Naive thymus-derived CD4-positive, alpha-beta T cell (primary cell): Measurements from ENCODE around the gene CNTF. TPM values are rescaled to one million over a fixed set of nuclear protein-coding genes. Genes with fewer than 3 reads are reported as not detected.

Experiments used
- ATAC-seq: fragments of 150-1000 bp; cut with Tn5 transposase; 2 replicates; pipeline ENCODE4 v1.10.0; 2021; ENCODE audit warnings: mild to moderate bottlenecking, moderate library complexity
- CTCF ChIA-PET: fragments of 350-600 bp; sonication (Branson Sonifier 250); formaldehyde crosslinking; loops from one replicate; lab custom pipeline; 2021; ENCODE audit warnings: antibody characterized with exemption; lab: Charles Lee
- POLR2A ChIA-PET: fragments of 350-600 bp; sonication (Branson Sonifier 250); formaldehyde crosslinking; loops from one replicate; lab custom pipeline; 2021; ENCODE audit warnings: antibody characterized with exemption, inconsistent platforms; lab: Charles Lee
- DNase-seq, 9 donors: peaks; one replicate each; pipeline versions ENCODE4 v3.0.0 to v3.0.0-alpha.2; 2020 to 2022; ENCODE audit warnings: mixed read lengths in 1 of 9
- H3K27ac ChIP-seq: one replicate; pipeline ENCODE4 v1.7.0; 2013; ENCODE audit warnings: mild to moderate bottlenecking, low read depth, low read length, moderate library complexity
- H3K27me3 ChIP-seq, 2 donors: one replicate each; pipeline ENCODE4 v1.7.0; 2013; ENCODE audit warnings: low read length in 2 of 2, mild to moderate bottlenecking in 2 of 2, moderate library complexity in 2 of 2; ENCODE audit not compliant: control insufficient read depth in 2 of 2, insufficient read depth in 2 of 2
- H3K36me3 ChIP-seq, 3 experiments: 1 replicate in 2 of 3; 2 replicates in 1 of 3; pipeline ENCODE4 v1.7.0; 2013; ENCODE audit warnings: low read length in 3 of 3, mild to moderate bottlenecking in 3 of 3, moderate library complexity in 1 of 3; ENCODE audit not compliant: insufficient read depth in 3 of 3, control insufficient read depth in 2 of 3
- H3K4me1 ChIP-seq, 2 donors: one replicate each; pipeline ENCODE4 v1.7.0; 2013; ENCODE audit warnings: low read length in 2 of 2, mild to moderate bottlenecking in 2 of 2, moderate library complexity in 1 of 2; ENCODE audit not compliant: control insufficient read depth in 2 of 2, insufficient read depth in 2 of 2
- H3K4me3 ChIP-seq: 2 replicates; pipeline ENCODE4 v1.7.0; 2013; ENCODE audit warnings: mild to moderate bottlenecking, low read length
- H3K9me3 ChIP-seq, 3 experiments: 1 replicate in 2 of 3; 2 replicates in 1 of 3; pipeline ENCODE4 v1.7.0; 2013; ENCODE audit warnings: low read length in 3 of 3; ENCODE audit not compliant: control insufficient read depth in 2 of 3
- H3K27ac Mint-ChIP-seq, 9 donors: one replicate each; pipeline ENCODE4 v1.8.0; 2020 to 2022; ENCODE audit warnings: mixed read lengths in 9 of 9, mild to moderate bottlenecking in 8 of 9, moderate library complexity in 5 of 9, inconsistent platforms in 2 of 9
- H3K27me3 Mint-ChIP-seq, 5 donors: one replicate each; pipeline ENCODE4 v1.8.0; 2021 to 2022; ENCODE audit warnings: mixed read lengths in 5 of 5, mild to moderate bottlenecking in 1 of 5
- H3K36me3 Mint-ChIP-seq, 5 donors: one replicate each; pipeline ENCODE4 v1.8.0; 2020 to 2022; ENCODE audit warnings: mixed read lengths in 5 of 5, mild to moderate bottlenecking in 3 of 5, inconsistent platforms in 1 of 5
- H3K4me1 Mint-ChIP-seq, 7 donors: one replicate each; pipeline ENCODE4 v1.8.0; 2020 to 2022; ENCODE audit warnings: mixed read lengths in 7 of 7, mild to moderate bottlenecking in 3 of 7, inconsistent platforms in 1 of 7
- H3K4me3 Mint-ChIP-seq, 10 donors: one replicate each; pipeline ENCODE4 v1.8.0; 2020 to 2022; ENCODE audit warnings: mild to moderate bottlenecking in 10 of 10, mixed read lengths in 10 of 10, moderate library complexity in 6 of 10, inconsistent platforms in 2 of 10
- H3K9me3 Mint-ChIP-seq, 11 donors: one replicate each; pipeline ENCODE4 v1.8.0; 2020 to 2022; ENCODE audit warnings: mixed read lengths in 11 of 11, mild to moderate bottlenecking in 4 of 11, inconsistent platforms in 1 of 11, moderate library complexity in 1 of 11
- intact Hi-C, 2 donors: fragments of 100-400 bp; cut with micrococcal nuclease; formaldehyde crosslinking; loops; one replicate each; pipeline ENCODE4 v1.15.1; 2023
- polyA plus RNA-seq, 2 donors: library from polyadenylated mRNA; unstranded; fragments of 300-500 nt; fragmentation: Illumina TruSeq; gene quantifications; one replicate each; pipeline ENCODE4 v1.2.3, GENCODE V29; 2021
- total RNA-seq, 6 experiments: library from RNA in 5 of 6; stranded (reverse) in 5 of 6; gene quantifications; 1 replicate in 5 of 6; 2 replicates in 1 of 6; pipeline ENCODE4 v1.2.3 and lab custom pipeline; 2021 to 2026

Gene CNTF
- total and polyA plus RNA-seq, 7 experiments from 2014 or later = 0.10 to 4.9 (median 3.7) TPM; not detected in 1

DNA sequence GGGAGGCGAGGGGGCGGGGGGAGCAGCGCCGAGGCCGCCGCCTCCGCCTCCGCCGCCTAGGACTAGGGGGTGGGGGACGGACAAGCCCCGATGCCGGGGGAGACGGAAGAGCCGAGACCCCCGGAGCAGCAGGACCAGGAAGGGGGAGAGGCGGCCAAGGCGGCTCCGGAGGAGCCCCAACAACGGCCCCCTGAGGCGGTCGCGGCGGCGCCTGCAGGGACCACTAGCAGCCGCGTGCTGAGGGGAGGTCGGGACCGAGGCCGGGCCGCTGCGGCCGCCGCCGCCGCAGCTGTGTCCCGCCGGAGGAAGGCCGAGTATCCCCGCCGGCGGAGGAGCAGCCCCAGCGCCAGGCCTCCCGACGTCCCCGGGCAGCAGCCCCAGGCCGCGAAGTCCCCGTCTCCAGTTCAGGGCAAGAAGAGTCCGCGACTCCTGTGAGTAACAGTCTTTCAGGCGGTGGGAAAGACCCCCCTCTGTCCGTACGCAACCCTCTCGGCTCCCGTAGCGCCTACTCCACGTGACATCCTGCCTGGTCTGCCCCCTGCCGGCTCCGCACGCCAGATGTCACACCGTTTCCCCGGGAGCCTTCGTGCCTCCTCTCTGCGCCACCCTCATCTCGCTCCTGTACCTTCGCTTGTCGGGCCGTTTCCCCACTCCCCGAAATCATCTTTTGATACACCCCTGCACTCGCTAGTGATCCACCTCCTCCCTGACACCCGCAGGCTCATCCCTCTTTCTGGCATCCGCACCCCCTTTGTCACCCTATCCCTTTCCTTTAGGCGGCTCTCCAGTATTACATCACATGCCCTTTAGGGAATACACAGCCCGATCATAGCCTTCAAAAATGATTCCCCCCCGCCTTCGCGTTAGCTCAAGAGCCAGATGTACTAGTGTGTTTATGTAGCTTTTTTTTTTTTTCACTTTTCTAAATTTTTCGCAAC lies 43.0 kb upstream of the CNTF start:
- peak overlapping the region; percentile 85 for H3K4me3 ChIP-seq
- ATAC-seq (peak; percentile 60), DNase-seq (peak; percentile 85 to 93 (median 90))
- Mint-ChIP-seq H3K9me3 (peaks cover 0 to 10% (median 0%) of the 10 kb centered on the region in 11 donors), H3K36me3 (peaks cover 0 to 20% (median 0%) of the 10 kb centered on the region in 5 donors), H3K4me3 (peak overlapping the region; percentile 95 to 100 (median 98)), H3K27me3 (peaks cover 0 to 5% (median 0%) of the 10 kb centered on the region in 5 donors), H3K4me1 (peaks cover 27 to 80% (median 70%) of the 10 kb centered on the region in 7 donors), H3K27ac (peak overlapping the region; percentile 98 to 100 (median 100))
- H3K9me3 ChIP-seq = no peaks in the 10 kb centered on the region
- H3K27me3 ChIP-seq = no peaks in the 10 kb centered on the region
- intact Hi-C loops = loop anchor here (1.0 to 10.0 kb wide), 11 partner anchors 11 to 1242 kb away; partner anchors contain the start of genes FAM111B (in 1 of the 2), P2RX3 (in 1 of the 2), SLC43A3 (in 1 of the 2) and SSRP1 (in 1 of the 2)
- ChIA-PET POLR2A (interaction anchor here (0.6 to 8.6 kb wide), 7 partner anchors 11 to 838 kb away, joined by 3 to 140 read pairs (median 4); no protein-coding TSS in a partner anchor), CTCF (interaction anchor here (0.6 to 2.3 kb wide), 8 partner anchors 11 to 148 kb away, joined by 3 to 27 read pairs (median 4); no protein-coding TSS in a partner anchor)
- H3K4me1 ChIP-seq = peaks cover 42 to 58% of the 10 kb centered on the region in 2 donors
- H3K27ac ChIP-seq = peak overlapping the region; percentile 98
- peaks cover 0 to 4% (median 0%) of the 10 kb centered on the region in 3 experiments for H3K36me3 ChIP-seq

DNA sequence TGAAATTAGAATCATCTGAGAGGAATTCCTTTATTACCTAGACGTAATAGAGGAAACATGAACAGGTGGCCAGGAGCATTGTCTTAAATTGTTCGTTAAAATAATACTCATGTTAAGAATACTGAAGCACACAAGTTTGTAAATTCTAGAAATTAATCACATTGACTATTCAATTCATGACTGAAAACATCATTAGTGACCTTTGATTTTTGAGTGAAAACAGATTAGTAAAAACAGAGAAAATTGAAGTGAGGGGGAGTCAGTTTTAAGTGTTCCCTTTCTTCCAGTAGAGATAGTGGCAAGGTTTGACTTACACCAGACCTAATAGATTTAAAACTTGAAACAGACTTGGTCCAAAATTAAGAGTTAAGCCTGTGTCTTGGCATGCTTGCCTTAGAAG lies 42.2 kb upstream of the CNTF start:
- H3K36me3 ChIP-seq = peaks cover 0 to 4% (median 0%) of the 10 kb centered on the region in 3 experiments
- H3K4me1 ChIP-seq = peaks cover 35 to 51% of the 10 kb centered on the region in 2 donors
- Mint-ChIP-seq H3K9me3 (peaks cover 0 to 10% (median 0%) of the 10 kb centered on the region in 11 donors), H3K4me3 (peak overlapping the region; percentile 95 to 100 (median 98)), H3K27me3 (peaks cover 0 to 5% (median 0%) of the 10 kb centered on the region in 5 donors), H3K27ac (peak overlapping the region; percentile 92 to 100 (median 98)), H3K4me1 (peaks cover 21 to 76% (median 65%) of the 10 kb centered on the region in 7 donors), H3K36me3 (peaks cover 0 to 15% (median 0%) of the 10 kb centered on the region in 5 donors)
- ChIA-PET POLR2A (interaction anchor here (0.9 to 8.6 kb wide), 4 partner anchors 12 to 73 kb away, joined by 4 to 140 read pairs (median 32); no protein-coding TSS in a partner anchor), CTCF (interaction anchor here (0.6 to 2.3 kb wide), 7 partner anchors 10 to 135 kb away, joined by 4 to 27 read pairs (median 4); no protein-coding TSS in a partner anchor)
- intact Hi-C loops = no loop called here
- H3K4me3 ChIP-seq = peak overlapping the region; percentile 85
- H3K27ac ChIP-seq = peak overlapping the region; percentile 98
- no peak for ATAC-seq
- no peak for DNase-seq
- no peaks in the 10 kb centered on the region for H3K9me3 ChIP-seq
- H3K27me3 ChIP-seq = no peaks in the 10 kb centered on the region

DNA sequence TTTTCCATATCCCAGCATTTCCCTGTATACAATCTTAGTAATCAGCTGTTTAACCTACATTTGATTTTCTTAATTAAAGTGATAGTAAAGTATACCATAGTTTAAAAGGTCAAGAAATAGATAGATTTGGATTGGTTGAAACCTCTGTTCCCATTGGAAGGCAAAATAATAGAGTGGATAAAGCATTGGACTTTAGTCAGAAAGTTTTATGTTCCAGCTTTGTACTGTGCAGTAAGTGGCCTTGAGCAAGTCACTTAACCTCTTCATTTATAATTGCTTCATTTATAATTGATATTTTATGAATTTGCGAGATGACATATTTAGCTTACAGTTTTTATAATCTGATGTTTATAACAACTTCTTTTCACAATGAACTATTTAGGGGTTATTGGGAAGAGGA lies 40.0 kb upstream of the CNTF start:
- intact Hi-C loops = loop anchor here in 1 of 2 donors (1.0 kb wide), 1 partner anchor 10 kb away; no protein-coding TSS in a partner anchor
- Histone ChIP-seq H3K4me3 (no peak overlapping the region), H3K4me1 (peaks cover 18 to 38% of the 10 kb centered on the region in 2 donors), H3K36me3 (peaks cover 0 to 9% (median 0%) of the 10 kb centered on the region in 3 experiments), H3K27me3 (no peaks in the 10 kb centered on the region), H3K9me3 (no peaks in the 10 kb centered on the region), H3K27ac (no peak overlapping the region)
- DNase-seq (no peak), ATAC-seq (no peak)
- H3K27me3 Mint-ChIP-seq = peaks cover 0 to 5% (median 0%) of the 10 kb centered on the region in 5 donors
- peaks cover 0 to 11% (median 0%) of the 10 kb centered on the region in 11 donors for H3K9me3 Mint-ChIP-seq
- H3K4me1 Mint-ChIP-seq = peaks cover 32 to 75% (median 67%) of the 10 kb centered on the region in 7 donors
- POLR2A ChIA-PET = interaction anchor here (0.8 to 1.3 kb wide), 3 partner anchors 14 to 52 kb away, joined by 3 to 4 read pairs (median 4); no protein-coding TSS in a partner anchor
- peak overlapping the region in 7 of 10 donors; percentile 11 to 99 (median 44) for H3K4me3 Mint-ChIP-seq
- CTCF ChIA-PET = interaction anchor here (1.1 to 1.9 kb wide), 2 partner anchors 14 to 15 kb away, joined by 3 to 7 read pairs; no protein-coding TSS in a partner anchor
- H3K36me3 Mint-ChIP-seq = peaks cover 0 to 21% (median 13%) of the 10 kb centered on the region in 5 donors
- H3K27ac Mint-ChIP-seq = no peak overlapping the region

DNA sequence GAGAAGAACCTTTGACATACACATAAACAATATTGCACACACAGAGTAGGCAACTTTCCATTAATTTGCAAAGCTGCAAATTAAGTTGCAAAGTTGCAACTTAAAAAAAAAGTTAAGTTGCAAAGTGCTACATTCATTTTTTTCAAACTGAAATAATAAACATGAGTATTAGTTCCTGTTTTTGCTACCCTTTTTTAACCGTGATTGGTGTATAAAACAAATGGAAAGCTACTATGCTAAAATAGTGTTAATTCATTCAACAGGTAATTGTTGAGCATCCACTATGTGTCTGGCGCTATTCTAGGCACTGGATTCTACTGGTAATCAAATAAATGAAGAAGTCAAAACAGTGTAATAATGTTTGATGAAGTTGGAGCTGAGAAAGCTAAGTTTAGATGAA lies 35.5 kb upstream of the CNTF start:
- ChIA-PET CTCF (interaction anchor here (2.3 kb wide), 1 partner anchor 19 kb away, joined by 11 read pairs; no protein-coding TSS in a partner anchor), POLR2A (interaction anchor here (0.6 kb wide), 1 partner anchor 140 kb away, joined by 3 read pairs; no protein-coding TSS in a partner anchor)
- peak overlapping the region in 1 of 9 donors; percentile 2 for H3K27ac Mint-ChIP-seq

DNA sequence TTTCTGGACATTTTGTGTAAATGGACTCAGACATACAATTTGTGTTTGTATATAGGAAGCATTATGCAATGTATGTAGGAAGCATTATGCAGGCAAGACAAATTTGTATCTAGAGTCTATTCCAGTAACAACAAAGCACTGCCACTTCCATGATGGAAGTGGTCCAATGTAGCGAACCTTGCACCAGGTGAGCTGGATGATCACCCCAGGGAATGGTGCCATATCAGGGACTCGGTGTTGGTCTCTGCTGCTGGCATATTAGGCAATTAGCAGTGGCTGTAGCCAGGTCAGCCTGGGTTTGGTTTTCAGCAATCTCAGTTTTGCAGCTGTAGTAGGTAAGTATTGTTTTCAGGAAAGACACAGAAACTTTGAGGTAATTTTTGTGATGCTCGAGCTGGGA lies 30.8 kb upstream of the CNTF start:
- peaks cover 0 to 15% of the 10 kb centered on the region in 2 donors for H3K4me1 ChIP-seq
- ChIA-PET POLR2A (no interaction called here), CTCF (no interaction called here)
- no peak overlapping the region for H3K4me3 ChIP-seq
- H3K9me3 ChIP-seq = no peaks in the 10 kb centered on the region
- H3K36me3 ChIP-seq = peaks cover 0 to 8% (median 0%) of the 10 kb centered on the region in 3 experiments
- intact Hi-C loops = loop anchor here in 1 of 2 donors (1.0 kb wide), 1 partner anchor 9 kb away; no protein-coding TSS in a partner anchor
- ATAC-seq (no peak), DNase-seq (no peak)
- Mint-ChIP-seq H3K36me3 (peaks cover 6 to 32% (median 14%) of the 10 kb centered on the region in 5 donors), H3K9me3 (no peaks in the 10 kb centered on the region), H3K4me3 (no peak overlapping the region), H3K27me3 (no peaks in the 10 kb centered on the region), H3K4me1 (peaks cover 44 to 96% (median 87%) of the 10 kb centered on the region in 7 donors), H3K27ac (peak overlapping the region in 4 of 9 donors; percentile 6 to 60 (median 11))
- H3K27ac ChIP-seq = no peak overlapping the region
- no peaks in the 10 kb centered on the region for H3K27me3 ChIP-seq

More for the DNA sequence above, 35.5 kb upstream of the CNTF start:
- no peak overlapping the region for H3K4me3 Mint-ChIP-seq
- peaks cover 7 to 15% of the 10 kb centered on the region in 2 donors for H3K4me1 ChIP-seq
- no peak overlapping the region for H3K4me3 ChIP-seq
- H3K27me3 Mint-ChIP-seq = no peaks in the 10 kb centered on the region
- no peaks in the 10 kb centered on the region for H3K9me3 ChIP-seq
- no peaks in the 10 kb centered on the region for H3K27me3 ChIP-seq
- peaks cover 0 to 5% (median 0%) of the 10 kb centered on the region in 3 experiments for H3K36me3 ChIP-seq
- peaks cover 35 to 89% (median 82%) of the 10 kb centered on the region in 7 donors for H3K4me1 Mint-ChIP-seq
- H3K36me3 Mint-ChIP-seq = peaks cover 0 to 35% (median 11%) of the 10 kb centered on the region in 5 donors
- ATAC-seq (no peak), DNase-seq (no peak)
- no peak overlapping the region for H3K27ac ChIP-seq
- peaks cover 0 to 1% (median 0%) of the 10 kb centered on the region in 11 donors for H3K9me3 Mint-ChIP-seq
- intact Hi-C loops = loop anchor here in 1 of 2 donors (1.0 kb wide), 1 partner anchor 9 kb away; no protein-coding TSS in a partner anchor
